ENCODE measurements around the gene PHACTR1.
"Not testable (repeated sequence)": the region's sequence is repeated elsewhere in the genome, so short reads cannot be mapped to it uniquely, and the experiment has no call there.

The PHACTR1 gene

GRCh38 chr6:12715437-12715836 is 1.1 kb upstream of the PHACTR1 start:
- peaks cover 41% of the 10 kb centered on the region for H3K27me3 ChIP-seq (ENCODE audit: insufficient read depth, low read length)
- no peak overlapping the region for H2AFZ ChIP-seq (ENCODE audit: low read length, unreplicated experiment)
- H3K4me3 ChIP-seq (ENCODE audit: low read depth, low read length), result no peak overlapping the region
- H3K4me1 ChIP-seq (ENCODE audit: control insufficient read depth, insufficient read depth, low read length, unreplicated experiment), result no peaks in the 10 kb centered on the region
- no peak overlapping the region for H3K27ac ChIP-seq (ENCODE audit: low read depth, low read length)
- no peaks in the 10 kb centered on the region for H3K36me3 ChIP-seq (ENCODE audit: insufficient read depth, low read length)
- no peaks in the 10 kb centered on the region for H3K79me2 ChIP-seq (ENCODE audit: control insufficient read depth, insufficient read depth, low read length, unreplicated experiment)

GRCh38 chr6:12717356-12717755 is 789 bp downstream of the PHACTR1 start:
- no peaks in the 10 kb centered on the region for H3K79me2 ChIP-seq (ENCODE audit: control insufficient read depth, insufficient read depth, low read length, unreplicated experiment)
- H3K36me3 ChIP-seq (ENCODE audit: insufficient read depth, low read length), result no peaks in the 10 kb centered on the region
- H3K27me3 ChIP-seq (ENCODE audit: insufficient read depth, low read length), result peaks cover 41% of the 10 kb centered on the region
- H3K4me1 ChIP-seq (ENCODE audit: control insufficient read depth, insufficient read depth, low read length, unreplicated experiment), result no peaks in the 10 kb centered on the region
- H3K4me3 ChIP-seq (ENCODE audit: low read depth, low read length), result no peak overlapping the region
- no peak overlapping the region for H3K27ac ChIP-seq (ENCODE audit: low read depth, low read length)
- H2AFZ ChIP-seq (ENCODE audit: low read length, unreplicated experiment), result no peak overlapping the region

DNA sequence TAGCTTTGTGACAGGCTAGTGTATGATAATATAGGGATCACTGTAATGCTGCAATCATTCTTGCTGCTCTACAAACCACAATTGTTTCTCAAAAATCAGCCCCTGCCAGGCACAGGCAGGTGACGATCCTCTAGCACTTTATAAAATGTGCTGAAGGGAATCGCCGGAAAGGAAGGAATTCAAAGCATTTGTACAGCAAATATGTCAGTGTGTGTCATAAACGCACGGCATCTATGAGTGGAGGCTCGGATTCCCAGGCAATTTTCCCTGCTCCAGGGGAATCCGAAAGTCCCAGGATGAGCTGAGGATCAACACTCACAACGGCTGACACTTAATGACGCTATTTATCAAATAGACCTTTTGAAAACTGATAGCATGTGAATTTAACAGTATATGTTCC is 1.4 kb downstream of the PHACTR1 start:
- no peaks in the 10 kb centered on the region for H3K79me2 ChIP-seq (ENCODE audit: control insufficient read depth, insufficient read depth, low read length, unreplicated experiment)
- no peak overlapping the region for H3K27ac ChIP-seq (ENCODE audit: low read depth, low read length)
- no peak overlapping the region for H3K4me3 ChIP-seq (ENCODE audit: low read depth, low read length)
- no peaks in the 10 kb centered on the region for H3K36me3 ChIP-seq (ENCODE audit: insufficient read depth, low read length)
- no peaks in the 10 kb centered on the region for H3K4me1 ChIP-seq (ENCODE audit: control insufficient read depth, insufficient read depth, low read length, unreplicated experiment)
- peaks cover 41% of the 10 kb centered on the region for H3K27me3 ChIP-seq (ENCODE audit: insufficient read depth, low read length)
- H2AFZ ChIP-seq (ENCODE audit: low read length, unreplicated experiment), result no peak overlapping the region

DNA sequence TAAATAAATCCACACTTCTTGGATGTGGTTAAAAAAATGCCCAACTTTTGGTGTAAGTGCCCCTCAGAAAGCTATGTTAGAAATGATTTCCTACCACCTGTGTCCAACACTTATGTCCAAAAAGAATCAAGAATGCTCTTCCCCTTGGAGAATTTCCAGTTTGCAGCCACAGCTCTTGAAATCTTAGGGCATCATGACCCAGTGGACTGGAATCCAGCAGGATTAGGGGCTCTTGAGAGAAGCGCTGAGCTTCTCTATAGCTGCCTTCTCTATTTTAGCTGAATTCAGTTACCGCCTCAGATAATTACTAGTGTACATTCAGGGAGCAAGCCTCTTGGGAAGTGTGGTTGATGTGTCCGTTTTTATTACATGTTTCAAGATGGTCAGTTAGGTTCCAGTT is 2.5 kb downstream of the PHACTR1 start:
- no peaks in the 10 kb centered on the region for H3K4me1 ChIP-seq (ENCODE audit: control insufficient read depth, insufficient read depth, low read length, unreplicated experiment)
- H3K4me3 ChIP-seq (ENCODE audit: low read depth, low read length), result no peak overlapping the region
- no peak overlapping the region for H3K27ac ChIP-seq (ENCODE audit: low read depth, low read length)
- H3K36me3 ChIP-seq (ENCODE audit: insufficient read depth, low read length), result no peaks in the 10 kb centered on the region
- no peak overlapping the region for H2AFZ ChIP-seq (ENCODE audit: low read length, unreplicated experiment)
- H3K27me3 ChIP-seq (ENCODE audit: insufficient read depth, low read length), result peaks cover 41% of the 10 kb centered on the region
- H3K79me2 ChIP-seq (ENCODE audit: control insufficient read depth, insufficient read depth, low read length, unreplicated experiment), result no peaks in the 10 kb centered on the region

- H3K27me3 ChIP-seq (ENCODE audit: insufficient read depth, low read length), result peaks cover 41% of the 10 kb centered on the region
- H3K27ac ChIP-seq (ENCODE audit: low read depth, low read length), result no peak overlapping the region
- no peak overlapping the region for H3K4me3 ChIP-seq (ENCODE audit: low read depth, low read length)
- H3K36me3 ChIP-seq (ENCODE audit: insufficient read depth, low read length), result no peaks in the 10 kb centered on the region
- no peaks in the 10 kb centered on the region for H3K79me2 ChIP-seq (ENCODE audit: control insufficient read depth, insufficient read depth, low read length, unreplicated experiment)
- no peak overlapping the region for H2AFZ ChIP-seq (ENCODE audit: low read length, unreplicated experiment)
- no peaks in the 10 kb centered on the region for H3K4me1 ChIP-seq (ENCODE audit: control insufficient read depth, insufficient read depth, low read length, unreplicated experiment)
Measured at GRCh38 chr6:12720310-12720709, 3.7 kb downstream of the PHACTR1 start.

DNA sequence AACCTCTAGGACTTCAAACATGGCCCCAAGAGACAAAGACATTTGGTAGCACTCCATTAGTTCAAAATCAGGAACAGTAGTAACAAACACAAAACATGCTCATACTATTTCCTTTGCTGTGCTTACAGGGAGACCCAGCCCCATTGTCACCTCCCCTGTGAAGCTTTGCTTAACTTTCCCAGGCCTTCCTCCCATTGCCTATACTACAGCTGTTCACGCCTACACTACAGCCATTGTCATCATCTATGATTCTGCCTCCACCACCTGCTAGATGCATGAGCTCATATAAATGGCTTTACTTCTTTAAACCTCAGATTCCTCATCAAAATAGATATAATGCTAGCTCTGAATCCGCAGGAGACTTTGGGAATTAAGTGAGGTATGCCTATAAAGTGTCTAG is 8.7 kb downstream of the PHACTR1 start:
- no peaks in the 10 kb centered on the region for H3K79me2 ChIP-seq (ENCODE audit: control insufficient read depth, insufficient read depth, low read length, unreplicated experiment)
- no peak overlapping the region for H3K27ac ChIP-seq (ENCODE audit: low read depth, low read length)
- no peaks in the 10 kb centered on the region for H3K4me1 ChIP-seq (ENCODE audit: control insufficient read depth, insufficient read depth, low read length, unreplicated experiment)
- H2AFZ ChIP-seq (ENCODE audit: low read length, unreplicated experiment), result no peak overlapping the region
- H3K4me3 ChIP-seq (ENCODE audit: low read depth, low read length), result no peak overlapping the region
- H3K27me3 ChIP-seq (ENCODE audit: insufficient read depth, low read length), result no peaks in the 10 kb centered on the region
- H3K36me3 ChIP-seq (ENCODE audit: insufficient read depth, low read length), result no peaks in the 10 kb centered on the region

DNA sequence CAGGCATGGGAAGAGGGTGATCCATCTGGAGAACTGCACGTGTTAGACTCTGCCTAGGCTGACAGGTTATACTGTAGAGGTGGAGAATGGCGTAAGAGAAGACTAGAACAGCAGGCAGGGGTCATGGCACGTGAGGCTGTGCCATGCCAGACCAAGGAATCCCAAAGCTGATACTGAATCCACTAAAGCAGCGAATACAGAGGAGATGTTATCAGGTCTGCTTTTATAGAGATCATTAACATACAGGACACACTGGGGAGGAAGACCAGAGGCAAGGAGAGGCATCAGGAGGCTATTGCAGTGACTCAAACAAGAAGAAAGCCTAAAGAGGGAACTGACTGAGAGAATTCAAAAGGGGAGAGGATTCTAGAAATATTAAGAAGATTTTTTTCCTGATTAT is 12.9 kb downstream of the PHACTR1 start:
- Histone ChIP-seq H3K79me2 (ENCODE audit: control insufficient read depth, insufficient read depth, low read length, unreplicated experiment) (no peaks in the 10 kb centered on the region), H2AFZ (ENCODE audit: low read length, unreplicated experiment) (no peak overlapping the region), H3K27me3 (ENCODE audit: insufficient read depth, low read length) (no peaks in the 10 kb centered on the region), H3K36me3 (ENCODE audit: insufficient read depth, low read length) (no peaks in the 10 kb centered on the region), H3K27ac (ENCODE audit: low read depth, low read length) (no peak overlapping the region), H3K4me1 (ENCODE audit: control insufficient read depth, insufficient read depth, low read length, unreplicated experiment) (no peaks in the 10 kb centered on the region), H3K4me3 (ENCODE audit: low read depth, low read length) (no peak overlapping the region)

DNA sequence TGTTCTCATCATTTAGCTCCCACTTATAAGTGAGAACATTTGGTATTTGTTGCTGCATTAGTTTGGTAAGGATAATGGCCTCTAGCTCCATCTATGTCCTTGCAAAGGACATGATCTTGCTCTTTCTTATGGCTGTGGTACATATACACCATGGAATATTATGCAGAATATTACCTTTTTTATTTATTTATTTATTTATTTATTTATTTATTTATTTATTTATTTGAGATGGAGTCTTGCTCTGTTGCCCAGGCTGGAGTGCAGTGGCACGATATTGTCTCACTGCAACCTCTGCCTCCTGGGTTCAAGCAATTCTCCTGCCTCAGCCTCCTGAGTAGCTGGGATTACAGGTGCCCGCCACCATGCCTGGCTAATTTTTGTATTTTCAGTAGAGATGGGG is 14.2 kb downstream of the PHACTR1 start:
- not testable (repeated sequence) for H3K4me3 ChIP-seq (ENCODE audit: low read depth, low read length); H3K4me1 ChIP-seq (ENCODE audit: control insufficient read depth, insufficient read depth, low read length, unreplicated experiment); H3K27ac ChIP-seq (ENCODE audit: low read depth, low read length); H2AFZ ChIP-seq (ENCODE audit: low read length, unreplicated experiment); H3K79me2 ChIP-seq (ENCODE audit: control insufficient read depth, insufficient read depth, low read length, unreplicated experiment); H3K27me3 ChIP-seq (ENCODE audit: insufficient read depth, low read length); H3K36me3 ChIP-seq (ENCODE audit: insufficient read depth, low read length)

GRCh38 chr6:12733876-12734275 is 17.3 kb downstream of the PHACTR1 start:
- no peak overlapping the region for H3K4me3 ChIP-seq (ENCODE audit: low read depth, low read length)
- no peaks in the 10 kb centered on the region for H3K27me3 ChIP-seq (ENCODE audit: insufficient read depth, low read length)
- H3K36me3 ChIP-seq (ENCODE audit: insufficient read depth, low read length), result no peaks in the 10 kb centered on the region
- no peaks in the 10 kb centered on the region for H3K79me2 ChIP-seq (ENCODE audit: control insufficient read depth, insufficient read depth, low read length, unreplicated experiment)
- no peaks in the 10 kb centered on the region for H3K4me1 ChIP-seq (ENCODE audit: control insufficient read depth, insufficient read depth, low read length, unreplicated experiment)
- H2AFZ ChIP-seq (ENCODE audit: low read length, unreplicated experiment), result no peak overlapping the region
- no peak overlapping the region for H3K27ac ChIP-seq (ENCODE audit: low read depth, low read length)

GRCh38 chr6:12735786-12736185 is 19.2 kb downstream of the PHACTR1 start:
- H2AFZ ChIP-seq (ENCODE audit: low read length, unreplicated experiment), result no peak overlapping the region
- H3K27me3 ChIP-seq (ENCODE audit: insufficient read depth, low read length), result no peaks in the 10 kb centered on the region
- H3K79me2 ChIP-seq (ENCODE audit: control insufficient read depth, insufficient read depth, low read length, unreplicated experiment), result no peaks in the 10 kb centered on the region

GRCh38 chr6:12748411-12748810 is 31.8 kb downstream of the PHACTR1 start:
- H3K27ac ChIP-seq (ENCODE audit: low read depth, low read length), result no peak overlapping the region
- no peak overlapping the region for H2AFZ ChIP-seq (ENCODE audit: low read length, unreplicated experiment)
- H3K36me3 ChIP-seq (ENCODE audit: insufficient read depth, low read length), result no peaks in the 10 kb centered on the region
- peaks cover 16% of the 10 kb centered on the region; the same call in 1 of the 2 replicates for H3K27me3 ChIP-seq (ENCODE audit: insufficient read depth, low read length)
- H3K79me2 ChIP-seq (ENCODE audit: control insufficient read depth, insufficient read depth, low read length, unreplicated experiment), result no peaks in the 10 kb centered on the region
- H3K4me3 ChIP-seq (ENCODE audit: low read depth, low read length), result no peak overlapping the region
- H3K4me1 ChIP-seq (ENCODE audit: control insufficient read depth, insufficient read depth, low read length, unreplicated experiment), result no peaks in the 10 kb centered on the region

More at GRCh38 chr6:12735786-12736185, 19.2 kb downstream of the PHACTR1 start:
- Histone ChIP-seq H3K4me3 (ENCODE audit: low read depth, low read length) (no peak overlapping the region), H3K4me1 (ENCODE audit: control insufficient read depth, insufficient read depth, low read length, unreplicated experiment) (no peaks in the 10 kb centered on the region), H3K36me3 (ENCODE audit: insufficient read depth, low read length) (no peaks in the 10 kb centered on the region), H3K27ac (ENCODE audit: low read depth, low read length) (no peak overlapping the region)

Data from ACC112 (cell line).